Activated CD8-positive, alpha-beta T cell treated with anti-CD3 and anti-CD28 coated beads for 36 hours (primary cell): ENCODE data around the gene LRRC43. TPM values are rescaled to one million over a fixed set of nuclear protein-coding genes. Genes with fewer than 3 reads are reported as not detected.

Source experiments
- ATAC-seq: fragments of 200-7000 bp; cut with Tn5 transposase; one replicate; pipeline ENCODE4 v1.10.0; 2021; ENCODE audit warnings: mild to moderate bottlenecking, moderate library complexity
- CTCF ChIA-PET: fragments of 350-600 bp; sonication (Branson Sonifier 250); formaldehyde crosslinking; loops from one replicate; lab custom pipeline; 2021; ENCODE audit warnings: antibody characterized with exemption; lab: Charles Lee
- POLR2A ChIA-PET: fragments of 350-600 bp; sonication (Branson Sonifier 250); formaldehyde crosslinking; loops from one replicate; lab custom pipeline; 2021; ENCODE audit warnings: antibody characterized with exemption; lab: Charles Lee
- DNase-seq: peaks from one replicate; pipeline ENCODE4 v3.0.0-alpha.2; 2020
- H3K27ac Mint-ChIP-seq: one replicate; pipeline ENCODE4 v1.8.0; 2021; ENCODE audit warnings: mild to moderate bottlenecking, mixed read lengths
- H3K27me3 Mint-ChIP-seq: one replicate; pipeline ENCODE4 v1.8.0; 2021; ENCODE audit warnings: mixed read lengths
- H3K36me3 Mint-ChIP-seq: one replicate; pipeline ENCODE4 v1.8.0; 2021; ENCODE audit warnings: low read depth, mixed read lengths
- H3K4me1 Mint-ChIP-seq: one replicate; pipeline ENCODE4 v1.8.0; 2021; ENCODE audit warnings: low read depth, mixed read lengths
- H3K4me3 Mint-ChIP-seq: one replicate; pipeline ENCODE4 v1.8.0; 2021; ENCODE audit warnings: mild to moderate bottlenecking, moderate library complexity, mixed read lengths
- H3K9me3 Mint-ChIP-seq: one replicate; pipeline ENCODE4 v1.8.0; 2021; ENCODE audit warnings: mixed read lengths
- CTCF ChIP-seq: fragments of 200-600 bp; IDR thresholded peaks from one replicate; pipeline ENCODE4 v1.8.0; 2022; ENCODE audit warnings: antibody characterized with exemption, mild to moderate bottlenecking
- intact Hi-C: fragments of 100-400 bp; cut with micrococcal nuclease; formaldehyde crosslinking; loops from one replicate; pipeline ENCODE4 v1.10.0; 2022
- total RNA-seq, 2 experiments: library from RNA; stranded (reverse); gene quantifications; one replicate each; pipeline ENCODE4 v1.2.3, GENCODE V29; 2021

Gene LRRC43
- total RNA-seq, 2 experiments from 2014 or later = not detected

GRCh38 chr12:122225683-122226365 is 42.9 kb downstream of the LRRC43 start, which contains the start of gene DIABLO:
DIABLO (minus strand) TSS chr12:122226052; CDS start chr12:122226014, 38 bp downstream.
- peak; percentile 100 for DNase-seq
- ChIA-PET CTCF (interaction anchor here (0.7 to 4.4 kb wide), 5 partner anchors 12 to 171 kb away, joined by 3 to 21 read pairs (median 3); no protein-coding TSS in a partner anchor), POLR2A (interaction anchor here (0.8 to 3.5 kb wide), 6 partner anchors 9 to 301 kb away, joined by 3 to 17 read pairs (median 4); partner anchors contain the start of genes KNTC1 and RSRC2)
- Mint-ChIP-seq H3K27me3 (no peaks in the 10 kb centered on the region), H3K36me3 (peaks cover 19% of the 10 kb centered on the region), H3K4me1 (peaks cover 37% of the 10 kb centered on the region), H3K4me3 (peak within 1 kb of the TSS; percentile 87), H3K9me3 (no peaks in the 10 kb centered on the region), H3K27ac (peak within 1 kb of the TSS; percentile 91)
- intact Hi-C loops = no loop called here
- no peak for TF ChIP-seq CTCF
- peak; percentile 97 for ATAC-seq

- Mint-ChIP-seq H3K27ac (peak overlapping the region; percentile 43), H3K4me1 (peaks cover 35% of the 10 kb centered on the region), H3K36me3 (peaks cover 23% of the 10 kb centered on the region), H3K27me3 (no peaks in the 10 kb centered on the region), H3K9me3 (no peaks in the 10 kb centered on the region), H3K4me3 (peak overlapping the region; percentile 87)
- TF ChIP-seq CTCF = no peak
- no peak for DNase-seq
- ChIA-PET CTCF (interaction anchor here (1.0 to 4.4 kb wide), 6 partner anchors 12 to 172 kb away, joined by 3 to 21 read pairs (median 6); no protein-coding TSS in a partner anchor), POLR2A (interaction anchor here (0.8 to 3.5 kb wide), 6 partner anchors 10 to 301 kb away, joined by 3 to 17 read pairs (median 4); partner anchors contain the start of genes KNTC1 and RSRC2)
- no peak for ATAC-seq
- intact Hi-C loops = no loop called here
Measured at GRCh38 chr12:122226366-122227125, 43.6 kb downstream of the LRRC43 start.

- Mint-ChIP-seq H3K4me1 (peaks cover 33% of the 10 kb centered on the region), H3K9me3 (no peaks in the 10 kb centered on the region), H3K36me3 (peaks cover 20% of the 10 kb centered on the region), H3K27ac (no peak overlapping the region), H3K27me3 (no peaks in the 10 kb centered on the region), H3K4me3 (peak overlapping the region; percentile 87)
- POLR2A ChIA-PET = interaction anchor here (0.7 to 3.5 kb wide), 4 partner anchors 11 to 202 kb away, joined by 3 to 17 read pairs (median 5); no protein-coding TSS in a partner anchor
- CTCF ChIA-PET = interaction anchor here (0.6 to 4.4 kb wide), 4 partner anchors 11 to 40 kb away, joined by 3 to 21 read pairs (median 6); no protein-coding TSS in a partner anchor
- DNase-seq = peak; percentile 77
- ATAC-seq = no peak
- intact Hi-C loops = no loop called here
- TF ChIP-seq CTCF = no peak
Measured at GRCh38 chr12:122227341-122227740, 44.4 kb downstream of the LRRC43 start.

- peak overlapping the region; percentile 87 for H3K4me3 Mint-ChIP-seq
- ChIA-PET POLR2A (interaction anchor here (0.5 to 3.5 kb wide), 4 partner anchors 12 to 241 kb away, joined by 3 to 17 read pairs (median 5); no protein-coding TSS in a partner anchor), CTCF (interaction anchor here (1.6 to 1.9 kb wide), 2 partner anchors 16 to 39 kb away, joined by 4 to 7 read pairs; no protein-coding TSS in a partner anchor)
- H3K27ac Mint-ChIP-seq = no peak overlapping the region
- DNase-seq (no peak), ATAC-seq (no peak)
- intact Hi-C loops = no loop called here
- H3K4me1 Mint-ChIP-seq = peaks cover 33% of the 10 kb centered on the region
- no peaks in the 10 kb centered on the region for H3K9me3 Mint-ChIP-seq
- peaks cover 22% of the 10 kb centered on the region for H3K36me3 Mint-ChIP-seq
- no peak for TF ChIP-seq CTCF
- no peaks in the 10 kb centered on the region for H3K27me3 Mint-ChIP-seq
Measured at GRCh38 chr12:122228092-122228491, 45.2 kb downstream of the LRRC43 start.
